Measurements from ENCODE around the gene PCNX1.
"Not testable (repeated sequence)": the region's sequence is repeated elsewhere in the genome, so short reads cannot be mapped to it uniquely, and the experiment has no call there.

PCNX1 gene

GRCh38 chr14:70916300-70916699, 9.0 kb downstream of the PCNX1 start:
- DNase-seq (ENCODE audit: low read depth): no peak

- no peak for DNase-seq (ENCODE audit: low read depth)
Measured at GRCh38 chr14:70916799-70917198, 9.5 kb downstream of the PCNX1 start.

GRCh38 chr14:70917633-70918032, 10.4 kb downstream of the PCNX1 start:
- DNase-seq (ENCODE audit: low read depth): no peak

- no peak for DNase-seq (ENCODE audit: low read depth)
Measured at GRCh38 chr14:70919774-70920173, 12.5 kb downstream of the PCNX1 start.

- no peak for DNase-seq (ENCODE audit: low read depth)
Measured at GRCh38 chr14:70920608-70921007, 13.3 kb downstream of the PCNX1 start.

- DNase-seq (ENCODE audit: low read depth): no peak
Measured at GRCh38 chr14:70921669-70922068, 14.4 kb downstream of the PCNX1 start.

GRCh38 chr14:70924521-70924920, 17.3 kb downstream of the PCNX1 start:
- no peak for DNase-seq (ENCODE audit: low read depth)

- no peak for DNase-seq (ENCODE audit: low read depth)
Measured at GRCh38 chr14:70926235-70926830, 19.1 kb downstream of the PCNX1 start.

GRCh38 chr14:70931008-70931407, 23.7 kb downstream of the PCNX1 start:
- DNase-seq (ENCODE audit: low read depth): no peak

- no peak for DNase-seq (ENCODE audit: low read depth)
Measured at GRCh38 chr14:70934084-70934483, 26.8 kb downstream of the PCNX1 start.

GRCh38 chr14:70934502-70935134, 27.4 kb downstream of the PCNX1 start:
- DNase-seq (ENCODE audit: low read depth): peak; percentile 69

GRCh38 chr14:70935135-70935534, 27.9 kb downstream of the PCNX1 start:
- no peak for DNase-seq (ENCODE audit: low read depth)

GRCh38 chr14:70939693-70940092, 32.4 kb downstream of the PCNX1 start:
- DNase-seq (ENCODE audit: low read depth): not testable (repeated sequence)

GRCh38 chr14:70941637-70942341, 34.5 kb downstream of the PCNX1 start:
- not testable (repeated sequence) for DNase-seq (ENCODE audit: low read depth)

GRCh38 chr14:70942342-70942706, 35.1 kb downstream of the PCNX1 start:
- DNase-seq (ENCODE audit: low read depth): no peak

GRCh38 chr14:70942721-70943120, 35.5 kb downstream of the PCNX1 start:
- not testable (repeated sequence) for DNase-seq (ENCODE audit: low read depth)

- DNase-seq (ENCODE audit: low read depth): no peak
Measured at GRCh38 chr14:70943838-70944237, 36.6 kb downstream of the PCNX1 start.

- DNase-seq (ENCODE audit: low read depth): no peak
Measured at GRCh38 chr14:70947739-70948138, 40.5 kb downstream of the PCNX1 start.

- DNase-seq (ENCODE audit: low read depth): no peak
Measured at GRCh38 chr14:70952485-70952884, 45.2 kb downstream of the PCNX1 start.

GRCh38 chr14:70954068-70954467, 46.8 kb downstream of the PCNX1 start:
- no peak for DNase-seq (ENCODE audit: low read depth)

- DNase-seq (ENCODE audit: low read depth): no peak
Measured at GRCh38 chr14:70955543-70956480, 48.6 kb downstream of the PCNX1 start.

- no peak for DNase-seq (ENCODE audit: low read depth)
Measured at GRCh38 chr14:70956511-70956910, 49.3 kb downstream of the PCNX1 start.
